GM11168 (cell line): ENCODE data around the gene SAMD14.
"Not testable (repeated sequence)": the region's sequence is repeated elsewhere in the genome, so short reads cannot be mapped to it uniquely, and the experiment has no call there.

Experiments
- in situ Hi-C: fragments of 300-500 bp; cut with MboI; formaldehyde crosslinking; loops from one replicate; pipeline ENCODE4 v1.12.0; 2022; ENCODE audit warnings: low sequenced_read_pairs; ENCODE audit not compliant: unreplicated experiment

Gene SAMD14

DNA sequence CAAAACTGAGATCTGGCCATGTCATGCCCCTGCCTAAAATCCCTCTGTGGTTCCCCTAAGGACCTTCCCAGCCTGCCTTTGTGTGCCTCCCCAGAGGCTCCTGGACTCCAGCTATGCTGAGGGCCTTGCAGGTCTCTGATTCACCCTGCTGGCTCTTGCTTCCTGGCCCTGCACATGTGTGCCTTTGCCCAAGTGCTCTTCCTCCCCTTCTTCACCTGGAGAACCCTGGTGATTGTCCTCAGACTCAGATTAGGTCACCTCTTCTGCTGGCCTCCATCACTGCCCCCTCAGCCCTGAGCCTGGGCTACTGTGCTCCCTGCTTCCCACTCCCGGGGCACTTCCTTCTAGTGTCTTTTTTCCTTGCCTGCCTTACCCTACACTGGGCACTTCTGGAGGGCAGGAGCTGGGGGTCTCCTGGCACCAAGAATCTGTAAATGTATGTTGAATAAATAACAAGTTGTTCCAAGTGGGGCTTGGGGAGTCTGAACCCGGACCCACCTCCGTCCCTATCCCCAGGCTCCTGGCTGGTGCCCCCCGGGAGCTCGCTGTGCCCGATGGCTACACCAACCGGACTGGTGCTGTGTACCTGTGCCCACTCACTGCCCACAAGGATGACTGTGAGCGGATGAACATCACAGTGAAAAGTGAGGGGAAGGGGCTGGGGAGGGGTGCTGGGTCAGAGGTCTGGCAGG lies 66.3 kb downstream of the SAMD14 start:
- in situ Hi-C loops = no loop called here

DNA sequence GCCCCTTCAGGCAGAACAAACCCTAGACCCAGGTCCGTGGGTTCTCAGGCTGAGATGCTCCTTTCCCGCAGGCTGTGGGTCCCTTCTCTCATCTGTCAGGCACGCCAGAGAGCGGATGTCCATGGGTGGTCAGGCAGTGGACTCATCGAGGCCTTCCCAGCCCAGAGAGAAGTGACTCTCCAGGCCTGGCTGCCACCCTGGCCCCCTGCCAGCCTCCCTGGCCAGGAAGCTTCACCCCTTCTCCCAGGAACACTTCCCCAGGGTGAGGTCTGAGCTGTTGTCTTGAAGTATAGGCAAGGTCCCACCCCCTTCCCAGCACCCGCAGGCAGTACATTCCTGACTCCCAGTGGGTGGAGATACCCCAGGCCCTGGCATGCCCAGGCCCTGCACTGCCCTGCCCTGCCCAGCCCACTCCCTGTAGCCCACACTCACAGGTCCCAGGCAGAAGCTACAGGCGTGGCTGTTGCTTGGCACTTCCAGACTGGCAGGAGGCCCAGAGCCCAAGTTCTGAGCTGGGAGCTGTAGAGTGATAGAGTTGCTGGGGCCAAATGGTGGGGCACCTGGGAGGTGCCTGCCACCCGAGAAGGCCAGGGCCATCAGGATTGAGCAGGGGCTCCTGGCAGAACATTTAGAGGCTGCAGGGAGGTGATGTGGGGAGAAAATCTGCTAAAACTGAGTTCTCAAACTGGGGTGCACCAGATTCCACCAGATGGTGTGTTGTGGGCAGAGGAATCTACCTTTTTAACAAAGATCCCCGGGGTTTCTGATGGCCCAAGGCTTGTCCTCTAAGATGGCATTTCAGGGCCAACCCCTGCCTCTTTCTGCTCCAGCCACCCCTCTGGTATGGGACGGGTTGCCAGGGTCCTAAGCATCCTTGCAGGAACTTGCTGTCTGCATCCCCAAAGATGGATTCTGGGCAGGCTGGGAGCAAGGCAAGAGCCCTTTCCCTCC lies 67.4 kb downstream of the SAMD14 start:
- in situ Hi-C loops = no loop called here

DNA sequence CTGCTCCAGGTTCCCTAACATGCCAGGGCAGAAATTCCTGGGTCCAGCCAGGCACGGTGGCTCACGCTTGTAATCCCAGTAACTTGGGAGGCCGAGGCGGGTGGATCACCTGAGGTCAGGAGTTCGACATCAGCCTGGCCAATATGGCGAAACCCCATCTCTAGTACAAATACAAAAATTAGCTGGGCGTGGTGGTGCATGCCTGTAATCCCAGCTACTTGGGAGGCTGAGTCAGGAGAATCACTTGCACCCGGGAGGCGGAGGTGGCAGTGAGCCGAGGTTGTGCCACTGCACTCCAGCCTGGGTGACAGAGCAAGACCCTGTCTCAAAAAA lies 68.3 kb downstream of the SAMD14 start:
- in situ Hi-C loops = not testable (repeated sequence)

DNA sequence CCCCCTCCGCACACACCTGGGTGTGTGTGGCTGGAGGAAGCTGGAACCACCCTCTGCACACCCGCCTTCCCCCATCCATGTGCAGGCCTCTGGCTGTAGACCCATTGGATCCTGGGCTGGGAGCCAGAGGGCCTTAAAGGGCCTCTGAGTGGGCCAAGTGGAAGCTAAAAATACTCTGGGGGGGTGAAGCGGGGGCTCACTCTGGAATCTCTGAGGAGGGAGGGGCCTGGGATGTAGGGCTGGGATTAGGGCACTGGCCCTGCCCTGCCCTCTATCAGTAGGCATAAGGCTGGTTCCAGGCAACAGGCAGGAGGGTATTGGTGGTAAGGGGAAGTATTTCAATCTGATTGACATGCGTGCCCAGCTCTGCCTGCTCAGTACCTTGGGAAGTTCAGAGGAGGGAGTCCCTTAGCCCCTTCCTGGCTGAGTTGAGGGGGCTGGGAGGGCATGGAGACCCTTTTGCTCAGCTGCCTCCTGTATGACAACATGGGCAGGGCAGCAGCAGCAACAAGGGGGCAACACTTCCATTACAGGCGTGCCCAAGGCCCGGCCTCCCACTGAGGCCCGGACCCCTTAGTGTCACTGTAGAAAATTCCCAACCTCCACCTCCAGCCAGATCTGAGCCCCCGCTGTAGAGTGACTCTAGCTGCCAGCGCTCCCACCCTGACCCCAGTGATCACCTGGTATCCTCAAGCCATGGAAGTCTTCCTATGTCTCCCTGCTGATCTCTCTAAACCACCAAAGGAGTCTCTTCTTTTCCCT lies 68.8 kb downstream of the SAMD14 start:
- in situ Hi-C loops = no loop called here
